Smooth muscle cell (in vitro differentiated cells): Measurements from ENCODE around the gene NAALADL2. TPM values are rescaled to one million over a fixed set of nuclear protein-coding genes. Genes with fewer than 3 reads are reported as not detected.

Experiments
- DNase-seq: peaks from one replicate; lab custom pipeline; 2025; ENCODE audit not compliant: unreplicated experiment; lab: John Stamatoyannopoulos, UW
- H2AFZ ChIP-seq: fragments of 200-600 bp; sonication (generic); 2 replicates; pipeline ENCODE4 v1.6.0; 2016; ENCODE audit warnings: antibody characterized with exemption, low read depth, mild to moderate bottlenecking
- H3F3A ChIP-seq: fragments of 200-600 bp; sonication (generic); 2 replicates; pipeline ENCODE4 v1.6.0; 2017; ENCODE audit warnings: antibody characterized with exemption, low read depth
- H3K27ac ChIP-seq: fragments of 200-600 bp; sonication (generic); 2 replicates; pipeline ENCODE4 v1.5.1; 2016; ENCODE audit warnings: low read depth, mild to moderate bottlenecking
- H3K27me3 ChIP-seq: fragments of 200-600 bp; sonication (generic); 2 replicates; pipeline ENCODE4 v1.6.1; 2016; ENCODE audit warnings: low read depth, mild to moderate bottlenecking
- H3K36me3 ChIP-seq: fragments of 200-600 bp; sonication (generic); 2 replicates; pipeline ENCODE4 v1.5.1; 2016; ENCODE audit warnings: low read depth
- H3K4me1 ChIP-seq: fragments of 200-600 bp; sonication (generic); 2 replicates; pipeline ENCODE4 v1.5.1; 2016; ENCODE audit warnings: low read depth
- H3K4me2 ChIP-seq: fragments of 200-600 bp; sonication (generic); 2 replicates; pipeline ENCODE4 v1.6.0; 2016; ENCODE audit warnings: mild to moderate bottlenecking
- H3K4me3 ChIP-seq: fragments of 200-600 bp; sonication (generic); 2 replicates; pipeline ENCODE4 v1.5.1; 2016; ENCODE audit warnings: mild to moderate bottlenecking
- H3K79me2 ChIP-seq: fragments of 200-600 bp; sonication (generic); 2 replicates; pipeline ENCODE4 v1.6.0; 2016; ENCODE audit warnings: low read depth, mild to moderate bottlenecking
- H3K9ac ChIP-seq: fragments of 200-600 bp; sonication (generic); 2 replicates; pipeline ENCODE4 v1.6.0; 2016; ENCODE audit warnings: low read depth
- H3K9me3 ChIP-seq: fragments of 200-600 bp; sonication (generic); replicated peaks from 2 replicates; pipeline ENCODE4 v1.5.1; 2016; ENCODE audit warnings: low read depth
- H4K20me1 ChIP-seq: fragments of 200-600 bp; sonication (generic); 2 replicates; pipeline ENCODE4 v1.6.0; 2016; ENCODE audit warnings: low read depth
- CTCF ChIP-seq: fragments of 200-600 bp; sonication (generic); IDR thresholded peaks from 2 replicates; pipeline ENCODE4 v1.5.1; 2017; ENCODE audit warnings: borderline replicate concordance, mild to moderate bottlenecking, antibody characterized with exemption; ENCODE audit not compliant: insufficient read depth, poor library complexity, severe bottlenecking
- WGBS: methylation state at CpG from one replicate; pipeline ENCODE4 v1.1.7; 2016; ENCODE audit warnings: low lambda C conversion rate; 5-methylcytosine and 5-hydroxymethylcytosine counted together
- polyA plus RNA-seq: library from polyadenylated mRNA; unstranded; fragments of >200 nt; fragmentation: Nextera tagmentation; extraction: Ambion mirVana; gene quantifications from 2 replicates; pipeline ENCODE4 v1.2.1, GENCODE V29; 2016
- total RNA-seq: library from RNA; depleted of rRNA; stranded (reverse); fragments of >200 nt; gene quantifications from 2 replicates; pipeline ENCODE4 v1.2.3, GENCODE V29; 2014

NAALADL2 gene
- total and polyA plus RNA-seq, 2 experiments from 2014 or later: 2.5 to 13.8 TPM

- 91% methylated on average over 3 of the region's 3 CpGs for WGBS
- no peaks in the 10 kb centered on the region for H4K20me1 ChIP-seq
- H3F3A ChIP-seq: no peaks in the 10 kb centered on the region
- no peak for TF ChIP-seq CTCF
- no peak overlapping the region for H3K27ac ChIP-seq
- DNase-seq: no peak
- no peak overlapping the region for H3K9ac ChIP-seq
- no peaks in the 10 kb centered on the region for H3K9me3 ChIP-seq
- H3K27me3 ChIP-seq: no peaks in the 10 kb centered on the region
- H2AFZ ChIP-seq: no peak overlapping the region
- H3K79me2 ChIP-seq: no peaks in the 10 kb centered on the region
- no peak overlapping the region for H3K4me3 ChIP-seq
- no peak overlapping the region for H3K4me2 ChIP-seq
- H3K4me1 ChIP-seq: no peaks in the 10 kb centered on the region
- H3K36me3 ChIP-seq: no peaks in the 10 kb centered on the region
Measured at GRCh38 chr3:175207361-175207760, 348.2 kb downstream of the NAALADL2 start.

GRCh38 chr3:175208326-175208725 is 349.2 kb downstream of the NAALADL2 start:
- no peak overlapping the region for H3K9ac ChIP-seq
- 69% methylated on average over 5 of the region's 5 CpGs for WGBS

GRCh38 chr3:175211466-175211865 is 352.3 kb downstream of the NAALADL2 start:
- no peak for DNase-seq
- H3F3A ChIP-seq: no peaks in the 10 kb centered on the region
- no peaks in the 10 kb centered on the region for H3K36me3 ChIP-seq
- H3K9me3 ChIP-seq: no peaks in the 10 kb centered on the region
- H3K27ac ChIP-seq: no peak overlapping the region
- H3K27me3 ChIP-seq: no peaks in the 10 kb centered on the region
- H3K4me2 ChIP-seq: no peak overlapping the region
- 91% methylated on average over 2 of the region's 2 CpGs for WGBS
- no peak for TF ChIP-seq CTCF
- no peak overlapping the region for H3K9ac ChIP-seq
- H2AFZ ChIP-seq: no peak overlapping the region
- no peaks in the 10 kb centered on the region for H4K20me1 ChIP-seq
- no peak overlapping the region for H3K4me3 ChIP-seq
- H3K4me1 ChIP-seq: no peaks in the 10 kb centered on the region
- H3K79me2 ChIP-seq: no peaks in the 10 kb centered on the region

More at GRCh38 chr3:175208326-175208725, 349.2 kb downstream of the NAALADL2 start:
- H3K4me1 ChIP-seq: no peaks in the 10 kb centered on the region
- no peak overlapping the region for H3K4me3 ChIP-seq
- TF ChIP-seq CTCF: no peak
- DNase-seq: no peak
- no peak overlapping the region for H3K4me2 ChIP-seq
- H4K20me1 ChIP-seq: no peaks in the 10 kb centered on the region
- H2AFZ ChIP-seq: no peak overlapping the region
- no peaks in the 10 kb centered on the region for H3K79me2 ChIP-seq
- no peaks in the 10 kb centered on the region for H3K9me3 ChIP-seq
- no peaks in the 10 kb centered on the region for H3K36me3 ChIP-seq
- no peaks in the 10 kb centered on the region for H3K27me3 ChIP-seq
- no peaks in the 10 kb centered on the region for H3F3A ChIP-seq
- no peak overlapping the region for H3K27ac ChIP-seq

- H2AFZ ChIP-seq: no peak overlapping the region
- H3K9ac ChIP-seq: no peak overlapping the region
- H3K27ac ChIP-seq: no peak overlapping the region
- no peaks in the 10 kb centered on the region for H3K79me2 ChIP-seq
- no peak overlapping the region for H3K4me2 ChIP-seq
- WGBS: 83% methylated on average over 3 of the region's 3 CpGs
- TF ChIP-seq CTCF: no peak
- no peaks in the 10 kb centered on the region for H3K4me1 ChIP-seq
- no peaks in the 10 kb centered on the region for H3K36me3 ChIP-seq
- no peaks in the 10 kb centered on the region for H3K27me3 ChIP-seq
- no peaks in the 10 kb centered on the region for H4K20me1 ChIP-seq
- H3F3A ChIP-seq: no peaks in the 10 kb centered on the region
- H3K4me3 ChIP-seq: no peak overlapping the region
- no peak for DNase-seq
- H3K9me3 ChIP-seq: no peaks in the 10 kb centered on the region
Measured at GRCh38 chr3:175212896-175213295, 353.8 kb downstream of the NAALADL2 start.
